Activated CD8-positive, alpha-beta memory T cell treated with anti-CD3 and anti-CD28 coated beads for 36 hours (primary cell): ENCODE data around the gene MASP1. TPM values are rescaled to one million over a fixed set of nuclear protein-coding genes. Genes with fewer than 3 reads are reported as not detected.
"Not testable (repeated sequence)": the region's sequence is repeated elsewhere in the genome, so short reads cannot be mapped to it uniquely, and the experiment has no call there.

Experiments
- CTCF ChIA-PET: fragments of 350-600 bp; sonication (Branson Sonifier 250); formaldehyde crosslinking; loops from one replicate; lab custom pipeline; 2021; ENCODE audit warnings: antibody characterized with exemption; lab: Charles Lee
- POLR2A ChIA-PET: fragments of 350-600 bp; sonication (Branson Sonifier 250); formaldehyde crosslinking; loops from one replicate; lab custom pipeline; 2021; ENCODE audit warnings: antibody characterized with exemption; lab: Charles Lee
- total RNA-seq, 2 experiments: library from RNA; stranded (reverse); gene quantifications; one replicate each; pipeline ENCODE4 v1.2.3, GENCODE V29; 2021

The MASP1 gene
- total RNA-seq, 2 experiments from 2014 or later = not detected

GRCh38 chr3:187208159-187208558, 83.4 kb downstream of the MASP1 start:
- POLR2A ChIA-PET = no interaction called here
- CTCF ChIA-PET = interaction anchor here (0.9 to 1.1 kb wide), 2 partner anchors 12 to 21 kb away, joined by 3 to 4 read pairs; no protein-coding TSS in a partner anchor

- CTCF ChIA-PET = interaction anchor here (0.9 to 1.1 kb wide), 2 partner anchors 13 to 20 kb away, joined by 3 to 4 read pairs; no protein-coding TSS in a partner anchor
- POLR2A ChIA-PET = no interaction called here
These were observed 83.9 kb downstream of the MASP1 start for GRCh38 chr3:187207624-187208023.

GRCh38 chr3:187207062-187207461, 84.5 kb downstream of the MASP1 start:
- POLR2A ChIA-PET = no interaction called here
- CTCF ChIA-PET = interaction anchor here (0.9 to 1.1 kb wide), 2 partner anchors 13 to 19 kb away, joined by 3 to 4 read pairs; no protein-coding TSS in a partner anchor

DNA sequence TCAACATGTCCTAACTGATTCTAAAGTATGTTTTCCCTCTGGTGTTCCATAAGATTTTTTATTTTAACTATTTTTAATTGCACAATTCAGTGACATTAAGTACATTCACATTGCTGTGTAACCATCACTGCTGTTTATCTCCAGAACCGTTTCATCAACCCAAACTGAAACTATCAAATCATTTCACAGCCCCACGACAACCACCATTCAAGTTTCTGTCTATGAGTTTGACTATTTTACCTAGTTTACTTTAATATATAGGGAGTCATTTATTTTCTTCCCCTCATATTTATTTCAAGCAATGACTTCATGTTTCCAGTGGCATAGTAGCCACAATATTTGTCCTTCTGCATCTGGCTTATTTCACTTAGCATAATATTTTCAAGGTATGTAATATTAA, 85.9 kb downstream of the MASP1 start:
- CTCF ChIA-PET = no interaction called here

DNA sequence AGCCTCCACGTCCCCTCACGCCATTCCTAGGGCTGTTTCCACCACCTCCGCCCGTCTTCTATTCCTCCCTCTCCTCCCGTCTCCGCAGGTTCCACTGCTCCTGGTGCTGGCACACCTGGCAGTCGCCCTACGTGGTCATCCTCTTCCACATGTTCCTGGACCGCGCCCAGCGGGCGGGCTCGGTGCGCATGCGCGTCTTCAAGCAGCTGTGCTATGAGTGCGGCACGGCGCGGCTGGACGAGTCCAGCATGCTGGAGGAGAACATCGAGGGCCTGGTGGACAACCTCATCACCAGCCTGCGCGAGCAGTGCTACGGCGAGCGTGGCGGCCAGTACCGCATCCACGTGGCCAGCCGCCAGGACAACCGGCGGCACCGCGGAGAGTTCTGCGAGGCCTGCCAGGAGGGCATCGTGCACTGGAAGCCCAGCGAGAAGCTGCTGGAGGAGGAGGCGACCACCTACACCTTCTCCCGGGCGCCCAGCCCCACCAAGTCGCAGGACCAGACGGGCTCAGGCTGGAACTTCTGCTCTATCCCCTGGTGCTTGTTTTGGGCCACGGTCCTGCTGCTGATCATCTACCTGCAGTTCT, 92.0 kb downstream of the MASP1 start:
- CTCF ChIA-PET = interaction anchor here (0.6 kb wide), 1 partner anchor 17 kb away, joined by 3 read pairs; no protein-coding TSS in a partner anchor

More for the DNA sequence above, 85.9 kb downstream of the MASP1 start:
- POLR2A ChIA-PET = no interaction called here

GRCh38 chr3:187198490-187198889, 93.0 kb downstream of the MASP1 start:
- POLR2A ChIA-PET = no interaction called here
- CTCF ChIA-PET = no interaction called here

More for the DNA sequence above, 92.0 kb downstream of the MASP1 start:
- POLR2A ChIA-PET = not testable (repeated sequence)

DNA sequence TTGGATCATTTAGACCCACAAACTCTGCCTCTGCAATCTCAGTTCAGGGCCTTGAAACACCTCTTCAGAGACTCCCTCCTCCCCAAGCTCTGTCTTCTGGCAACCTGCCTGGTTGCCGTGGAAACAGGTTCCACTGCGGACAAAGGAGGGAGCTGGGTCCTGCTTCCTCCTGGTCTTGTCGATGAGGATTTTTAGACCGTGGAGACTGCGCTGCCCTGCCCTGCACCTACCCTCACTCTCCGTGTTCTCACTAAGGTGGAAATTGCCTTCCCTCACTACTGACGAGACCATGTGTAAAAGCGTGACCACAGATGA, 94.2 kb downstream of the MASP1 start, which contains the start of gene RTP1:
Gene RTP1 (plus strand): TSS at position 152 of the 315 bp plus-strand sequence. CDS start 30 bp downstream, at position 182.
- CTCF ChIA-PET = no interaction called here
- POLR2A ChIA-PET = no interaction called here

DNA sequence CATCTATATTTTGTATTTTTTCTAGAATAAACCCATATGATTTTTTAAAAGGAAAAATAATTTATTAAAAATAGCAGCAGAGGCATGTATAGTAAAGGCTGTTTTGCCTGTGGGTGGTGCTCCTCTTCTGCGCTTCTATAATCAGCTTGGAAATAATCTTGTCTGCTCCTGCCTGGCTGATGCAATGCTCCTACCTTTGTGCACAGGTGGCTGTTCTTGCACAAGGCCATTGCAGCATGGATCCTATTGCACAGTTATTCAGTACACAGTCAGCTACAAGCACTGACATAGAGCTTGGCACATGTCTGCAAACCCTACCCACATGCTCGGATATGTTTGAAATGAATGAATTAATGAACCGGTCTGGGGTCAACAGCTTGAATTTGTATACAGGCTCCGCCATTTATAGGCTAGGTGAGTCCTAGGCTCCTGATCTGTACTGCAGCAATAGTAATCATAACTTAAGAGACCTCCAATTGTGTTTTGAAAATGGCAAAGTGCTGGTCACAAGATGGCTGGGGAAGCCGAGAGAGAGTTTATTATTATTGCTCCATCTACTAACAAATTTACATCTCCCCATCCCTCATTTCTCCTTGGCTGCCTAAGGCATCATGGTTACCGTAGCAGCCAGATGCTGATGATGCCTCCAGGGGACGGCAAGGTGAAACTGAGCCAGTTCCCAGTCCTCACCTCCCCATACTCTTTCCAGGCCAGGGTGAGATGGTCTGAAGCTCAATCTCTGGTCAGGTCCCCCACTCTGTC, 94.8 kb downstream of the MASP1 start:
- CTCF ChIA-PET = interaction anchor here (0.9 kb wide), 1 partner anchor 46 kb away, joined by 3 read pairs; no protein-coding TSS in a partner anchor
- POLR2A ChIA-PET = no interaction called here

DNA sequence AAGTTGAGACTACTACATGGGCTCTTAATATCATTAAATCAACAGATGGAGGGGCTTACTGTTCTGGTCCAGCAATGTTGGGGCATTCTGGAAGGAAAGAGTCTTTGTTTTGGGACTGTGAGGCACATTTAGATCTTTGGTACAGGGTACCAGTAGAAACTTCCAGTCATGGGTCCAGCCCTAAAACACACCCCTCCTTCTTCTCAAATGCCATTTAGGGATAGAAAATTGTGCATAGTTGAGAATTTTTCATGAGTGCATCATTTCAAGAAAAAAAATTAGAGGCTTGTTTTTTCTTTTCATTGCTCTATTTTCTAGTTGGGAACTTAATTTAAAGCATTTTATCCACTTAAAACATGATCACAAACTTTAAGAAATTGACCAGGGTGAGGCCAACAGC, 98.4 kb downstream of the MASP1 start:
- ChIA-PET POLR2A (no interaction called here), CTCF (interaction anchor here (0.6 kb wide), 1 partner anchor 356 kb away, joined by 3 read pairs; no protein-coding TSS in a partner anchor)

DNA sequence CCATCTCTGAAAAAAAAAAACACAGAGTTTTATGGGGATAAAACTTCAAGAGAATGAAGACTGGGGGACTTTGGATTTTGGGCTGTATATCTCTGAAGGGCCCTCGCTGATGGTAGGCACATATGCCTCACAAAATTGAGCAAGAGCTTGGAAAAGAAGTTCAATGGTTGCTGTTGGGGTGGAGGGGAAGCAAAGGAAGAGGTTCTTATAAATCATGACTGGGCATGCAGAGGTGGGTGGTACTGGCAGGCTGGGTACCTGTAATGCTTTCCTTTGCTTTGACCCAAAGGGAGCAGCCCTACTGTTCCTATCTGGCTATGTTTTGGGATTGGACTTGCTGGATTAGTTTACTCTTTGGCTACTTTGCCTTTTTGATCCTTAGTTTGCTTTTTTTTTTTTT, 100.3 kb downstream of the MASP1 start:
- ChIA-PET CTCF (interaction anchor here (0.6 kb wide), 2 partner anchors 190 to 208 kb away, joined by 3 read pairs; no protein-coding TSS in a partner anchor), POLR2A (no interaction called here)

DNA sequence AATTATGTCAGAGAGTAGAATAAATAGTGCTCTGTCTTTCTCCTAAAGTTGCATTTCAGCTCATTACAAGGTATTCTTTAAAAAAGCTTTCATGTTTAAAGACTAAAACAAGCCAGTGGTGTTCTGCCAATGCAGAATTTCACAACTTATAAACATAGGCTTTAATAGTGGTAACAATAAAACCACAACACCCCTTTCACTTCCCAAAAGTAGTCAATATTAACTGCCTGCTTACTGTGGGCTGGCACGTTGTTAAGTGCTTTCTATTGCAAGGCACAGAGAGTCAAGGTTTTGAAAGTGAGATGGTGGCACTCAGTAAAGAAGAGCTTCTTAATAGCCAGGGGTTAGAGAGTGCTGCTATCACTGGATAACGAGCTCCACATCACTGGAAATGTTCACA, 102.6 kb downstream of the MASP1 start:
- ChIA-PET CTCF (no interaction called here), POLR2A (no interaction called here)

DNA sequence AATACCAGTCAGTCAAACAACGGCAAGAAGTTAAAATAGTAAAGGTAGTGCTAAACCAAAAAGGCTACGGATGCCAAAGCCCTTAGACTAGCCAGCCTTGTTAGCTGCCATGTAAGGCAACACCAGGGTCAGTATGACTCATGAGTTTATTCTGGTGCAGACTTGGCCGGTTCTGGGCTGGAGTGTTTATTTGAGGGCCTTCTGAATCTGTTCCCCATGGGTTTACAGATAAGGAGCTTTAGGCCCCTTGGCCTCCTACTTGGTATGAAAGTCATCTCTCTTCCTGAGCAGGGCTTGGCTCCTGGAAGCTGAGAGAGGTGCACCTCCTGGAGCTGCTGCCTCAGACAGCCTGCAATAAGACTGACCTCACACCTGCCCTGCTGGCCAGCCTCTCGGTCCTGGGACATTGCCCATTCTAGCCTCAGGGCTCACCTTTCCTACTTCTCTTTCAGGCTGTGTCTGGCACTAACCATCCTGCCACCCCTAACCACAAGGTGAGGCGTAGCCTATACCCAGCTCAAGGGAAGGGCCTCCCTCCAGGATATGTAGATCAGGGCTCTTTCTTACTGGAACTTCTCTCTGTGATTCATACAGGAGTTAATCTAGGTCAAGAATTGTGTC, 104.6 kb downstream of the MASP1 start:
- CTCF ChIA-PET = interaction anchor here (1.0 kb wide), 1 partner anchor 21 kb away, joined by 3 read pairs; no protein-coding TSS in a partner anchor
- POLR2A ChIA-PET = no interaction called here

DNA sequence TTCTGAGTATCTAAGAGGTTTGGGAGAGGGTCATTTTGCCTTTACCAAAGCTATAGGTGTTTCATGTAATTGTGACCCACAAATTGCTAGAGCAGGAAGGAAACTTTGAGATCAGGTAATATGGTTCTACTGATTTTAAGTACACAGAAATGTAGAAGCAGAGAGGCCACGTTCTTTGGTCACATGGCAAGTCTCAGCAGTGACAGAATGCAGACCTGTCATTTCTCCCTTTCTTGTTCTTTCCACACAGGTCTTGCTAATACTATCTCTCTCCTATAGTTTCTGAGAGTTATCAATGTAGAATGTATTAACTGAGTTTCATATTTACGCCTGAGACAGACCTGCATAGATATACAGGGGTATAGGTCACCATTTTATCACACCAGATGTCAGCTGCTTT, 105.2 kb downstream of the MASP1 start:
- POLR2A ChIA-PET = no interaction called here
- CTCF ChIA-PET = no interaction called here

DNA sequence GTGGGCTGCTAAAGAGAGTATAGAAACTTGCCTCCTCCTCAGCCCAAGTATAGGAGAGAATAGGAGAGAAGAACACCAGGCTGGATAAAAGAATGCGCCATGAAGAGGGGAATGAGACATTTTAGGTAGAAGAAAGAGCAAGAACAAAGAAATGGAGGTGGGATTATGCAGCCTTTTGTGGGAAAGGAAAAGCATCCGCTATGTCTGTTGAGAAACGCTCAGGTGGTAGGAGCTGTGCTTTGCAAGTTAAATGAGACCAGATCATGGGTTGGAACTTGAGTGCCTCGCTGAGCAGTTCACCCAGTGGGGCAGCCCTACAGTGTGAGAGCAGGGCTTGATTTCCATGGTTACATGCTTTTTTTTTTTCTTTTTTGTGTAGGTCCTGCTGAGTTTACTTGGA, 105.8 kb downstream of the MASP1 start:
- ChIA-PET CTCF (no interaction called here), POLR2A (no interaction called here)

Other genes with a start within 250 kb of the MASP1 start
- 10 to 100 TPM; 12.9 to 14.1 TPM for gene RPL39L, start 152.2 kb downstream of the MASP1 start, total RNA-seq
- not detected for gene RTP1, start 94.3 kb downstream of the MASP1 start, total RNA-seq
- gene RTP4, start 76.6 kb upstream of the MASP1 start, total RNA-seq = 1 to 10 TPM; 1.8 to 1.9 TPM